K562 (cell line): ENCODE measurements around the gene SLC41A3. TPM values are rescaled to one million over a fixed set of nuclear protein-coding genes. Genes with fewer than 3 reads are reported as not detected.

Experiments used
- ATAC-seq: fragments of 200-7000 bp; cut with Tn5 transposase; 3 replicates; pipeline ENCODE4 v1.9.1; 2020; ENCODE audit warnings: moderate library complexity
- BruUV-seq: library from RNA; stranded (reverse); fragments of 400-500 nt; replicated peaks from 2 replicates; lab custom pipeline; 2021; lab: Mats Ljungman, UMichigan
- CTCF ChIA-PET: fragments of 300-600 bp; formaldehyde crosslinking; extraction: SDS; loops from one replicate; lab custom pipeline; 2021; ENCODE audit warnings: low intra/inter-chr PET ratio; lab: Yijun Ruan, JAX
- POLR2A ChIA-PET: fragments of 300-600, 350-650 bp; sonication (Branson Sonifier 250); formaldehyde crosslinking; extraction: SDS; loops from one replicate; lab custom pipeline; 2021; ENCODE audit warnings: antibody characterized with exemption, inconsistent platforms; lab: Yijun Ruan, JAX
- DNase-seq, 4 experiments: peaks; one replicate each; pipeline versions ENCODE4 v3.0.0 to v3.0.0-alpha.2; 2011 to 2018; ENCODE audit warnings: low spot score in 3 of 4, mixed read lengths in 3 of 4; ENCODE audit errors: extremely low read depth in 1 of 4
- FAIRE-seq: peaks from 2 replicates; lab custom pipeline; 2011; peaks lifted over from hg19 to GRCh38; lab: Jason Lieb, UNC
- H2AFZ ChIP-seq: 2 replicates; pipeline ENCODE4 v1.6.0; 2011; ENCODE audit warnings: low read depth, low read length, control low read depth, inconsistent platforms
- H3K27ac ChIP-seq: fragments of 200-600 bp; 3 replicates; pipeline ENCODE4 v1.8.0; 2011; ENCODE audit warnings: low read depth, mild to moderate bottlenecking, control low read depth, inconsistent platforms, low read length, moderate library complexity, mixed read lengths; ENCODE audit errors: extremely low read depth
- H3K27me3 ChIP-seq, 2 experiments: fragments of 300-600 bp in 1 of 2; 2 replicates in 1 of 2; 3 replicates in 1 of 2; pipeline versions ENCODE4 v1.6.0 to v1.8.0; 2011; ENCODE audit warnings: inconsistent platforms in 2 of 2, low read length in 2 of 2, mild to moderate bottlenecking in 1 of 2, mixed read lengths in 1 of 2, moderate library complexity in 1 of 2; ENCODE audit not compliant: control insufficient read depth in 2 of 2, insufficient read depth in 2 of 2
- H3K36me3 ChIP-seq: fragments of 300-600 bp; 3 replicates; pipeline ENCODE4 v1.8.0; 2011; ENCODE audit warnings: mild to moderate bottlenecking, low read length, inconsistent platforms; ENCODE audit not compliant: control insufficient read depth, insufficient read depth
- H3K4me1 ChIP-seq, 2 experiments: fragments of 200-600 bp in 1 of 2; replicated peaks in 1 of 2; 2 replicates in 1 of 2; 3 replicates in 1 of 2; pipeline versions ENCODE4 v1.5.1 to v1.8.0; 2011; ENCODE audit warnings: inconsistent platforms in 2 of 2, low read length in 2 of 2, mild to moderate bottlenecking in 1 of 2, mixed read lengths in 1 of 2, moderate library complexity in 1 of 2; ENCODE audit not compliant: control insufficient read depth in 2 of 2, insufficient read depth in 2 of 2
- H3K4me2 ChIP-seq: 2 replicates; pipeline ENCODE4 v1.6.1; 2011; ENCODE audit warnings: low read length, control low read depth, inconsistent platforms, mixed read lengths; ENCODE audit not compliant: insufficient read depth
- H3K4me3 ChIP-seq: fragments of 200-600 bp; sonication (generic), shearing (Covaris generic); 2 replicates; pipeline ENCODE4 v1.5.1; 2016; ENCODE audit warnings: control low read depth, inconsistent platforms
- H3K79me2 ChIP-seq: fragments of 200-600 bp; 3 replicates; pipeline ENCODE4 v1.8.0; 2011; ENCODE audit warnings: low read length, inconsistent platforms; ENCODE audit not compliant: control insufficient read depth, insufficient read depth
- H3K9ac ChIP-seq, 2 experiments: 2 replicates each; pipeline versions ENCODE4 v1.6.0 to v1.6.1; 2011; ENCODE audit warnings: low read depth in 2 of 2, low read length in 2 of 2, control low read depth in 1 of 2, inconsistent platforms in 1 of 2, mild to moderate bottlenecking in 1 of 2, mixed read lengths in 1 of 2; ENCODE audit not compliant: insufficient read depth in 1 of 2
- H3K9me1 ChIP-seq: one replicate; pipeline ENCODE4 v1.6.0; 2011; ENCODE audit warnings: inconsistent platforms, mild to moderate bottlenecking, low read length, moderate library complexity; ENCODE audit not compliant: control insufficient read depth, insufficient read depth
- H3K9me3 ChIP-seq: replicated peaks from 2 replicates; pipeline ENCODE4 v1.5.1; 2011; ENCODE audit warnings: low read depth, low read length, inconsistent platforms; ENCODE audit not compliant: control insufficient read depth, insufficient read depth
- H4K20me1 ChIP-seq: replicated peaks from 2 replicates; pipeline ENCODE4 v1.6.1; 2011; ENCODE audit warnings: low read length, inconsistent platforms, mixed read lengths; ENCODE audit not compliant: control insufficient read depth, insufficient read depth
- ELF2 ChIP-seq: fragments of 250-450 bp; sonication (Bioruptor Pico); IDR thresholded peaks from 2 replicates; pipeline ENCODE4 v1.5.0; 2021; ENCODE audit warnings: mild to moderate bottlenecking
- NCOA4 ChIP-seq: fragments of 450-650 bp; IDR thresholded peaks from 2 replicates; pipeline ENCODE4 v1.6.1; 2018; ENCODE audit warnings: mild to moderate bottlenecking; ENCODE audit not compliant: partially characterized antibody
- PTTG1 ChIP-seq: fragments of 450-650 bp; IDR thresholded peaks from 2 replicates; pipeline ENCODE4 v1.6.1; 2016; ENCODE audit warnings: low read depth, mild to moderate bottlenecking, missing genetic modification characterization, missing compliant biosample characterization
- TCFL5 ChIP-seq: fragments of 250-450 bp; sonication (Bioruptor Pico); conservative IDR thresholded peaks from 2 replicates; pipeline ENCODE4 v1.6.1; 2021; ENCODE audit warnings: mild to moderate bottlenecking, moderate library complexity, matching md5 sums
- ZNF24 ChIP-seq: fragments of 450-650 bp; IDR thresholded peaks from 2 replicates; pipeline ENCODE4 v1.6.1; 2016
- WGBS: fragments of 100-300 bp; shearing (Covaris generic); methylation state at CpG from one replicate; pipeline ENCODE4 v1.1.6; 2016; ENCODE audit warnings: low coverage, mixed read lengths; ENCODE audit not compliant: insufficient coverage; ENCODE audit errors: missing lambda C conversion rate; 5-methylcytosine and 5-hydroxymethylcytosine counted together
- in situ Hi-C: fragments of 300-500 bp; cut with MboI; formaldehyde crosslinking; loops from 4 replicates; pipeline ENCODE4 v1.15.0; 2018; ENCODE audit warnings: inconsistent platforms, mixed read lengths
- intact Hi-C: fragments of 100-400 bp; cut with micrococcal nuclease; formaldehyde crosslinking; loops from 2 replicates; pipeline ENCODE4 v1.14.2; 2022
- polyA plus RNA-seq, 8 experiments: library from polyadenylated mRNA; depleted of rRNA in 4 of 8; stranded (reverse) in 5 of 8; unstranded in 3 of 8; fragments of >200 nt; fragmentation: Nextera tagmentation in 2 of 8; fragmentation: Illumina TruSeq in 1 of 8; extraction: Ambion mirVana in 2 of 8; extraction: Trizol in 1 of 8; gene quantifications; 2 replicates each; pipeline versions ENCODE4 v1.2.1 to v1.2.3, GENCODE V29; 2011 to 2014; ENCODE audit warnings: inconsistent platforms in 1 of 8, missing spikeins in 1 of 8
- total RNA-seq, 7 experiments: library from RNA; depleted of rRNA in 6 of 7; stranded (reverse); fragments of >200 nt in 6 of 7; fragmentation: Illumina TruSeq in 2 of 7; extraction: Trizol in 2 of 7; gene quantifications; 2 replicates each; pipeline versions ENCODE4 v1.2.1 to v1.2.3, GENCODE V29; 2011 to 2021; ENCODE audit warnings: low replicate concordance in 1 of 7
- TF ChIP-seq, protein P1 (sequence below): sonication (generic); formaldehyde crosslinking; IDR thresholded peaks from 2 replicates; pipeline ENCODE4 v1.8.1; 2023; ENCODE audit warnings: mild to moderate bottlenecking, missing genetic modification reagents
- TF ChIP-seq, protein P2 (sequence below): fragments of 450-650 bp; formaldehyde crosslinking; IDR thresholded peaks from 2 replicates; pipeline ENCODE4 v1.4.0; 2020; ENCODE audit warnings: mild to moderate bottlenecking, moderate library complexity
- TF ChIP-seq, protein P3 (sequence below): fragments of 250-450 bp; sonication (Bioruptor Pico); IDR thresholded peaks from 2 replicates; pipeline ENCODE4 v1.8.0; 2022; ENCODE audit warnings: inconsistent platforms, mild to moderate bottlenecking, moderate library complexity, borderline replicate concordance

Gene SLC41A3
- total and polyA plus RNA-seq, 9 of the 15 experiments (the other 6 are each of a cell fraction or from before 2014, with no cell fraction given): 4.1 to 20.7 (median 11.2) TPM

DNA sequence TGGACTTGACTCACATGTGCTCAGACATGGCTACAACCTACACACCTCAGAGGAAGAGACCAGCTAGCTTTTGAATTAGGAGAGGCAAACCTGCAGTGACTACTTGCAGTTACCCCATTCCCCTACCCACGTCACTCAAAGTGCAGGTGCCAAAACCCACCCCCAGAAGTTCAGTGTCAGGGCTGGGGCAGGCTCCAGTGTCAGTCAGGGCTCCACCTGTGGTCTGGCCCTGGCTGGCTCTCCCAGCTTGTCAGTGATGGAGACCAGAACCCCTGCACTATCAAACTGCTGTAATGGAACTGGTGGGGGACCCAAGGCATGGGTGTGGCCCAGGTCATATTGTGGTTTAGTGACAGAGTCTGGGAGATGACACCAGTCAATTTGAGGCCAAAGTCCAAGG is 32.6 kb upstream of the SLC41A3 start:
- no peaks in the 10 kb centered on the region for H3K36me3 ChIP-seq
- no peaks in the 10 kb centered on the region for H3K9me3 ChIP-seq
- H3K27me3 ChIP-seq: peaks cover 2 to 25% of the 10 kb centered on the region in 2 experiments; a peak in 3 of 5 replicates
- no peaks in the 10 kb centered on the region for H4K20me1 ChIP-seq
- H3K4me2 ChIP-seq: no peak overlapping the region
- intact Hi-C loops (no loop called here), in situ Hi-C loops (no loop called here)
- ATAC-seq (no peak), FAIRE-seq (no peak), DNase-seq (no peak)
- H3K4me3 ChIP-seq: no peak overlapping the region
- TF ChIP-seq, protein P1, sequence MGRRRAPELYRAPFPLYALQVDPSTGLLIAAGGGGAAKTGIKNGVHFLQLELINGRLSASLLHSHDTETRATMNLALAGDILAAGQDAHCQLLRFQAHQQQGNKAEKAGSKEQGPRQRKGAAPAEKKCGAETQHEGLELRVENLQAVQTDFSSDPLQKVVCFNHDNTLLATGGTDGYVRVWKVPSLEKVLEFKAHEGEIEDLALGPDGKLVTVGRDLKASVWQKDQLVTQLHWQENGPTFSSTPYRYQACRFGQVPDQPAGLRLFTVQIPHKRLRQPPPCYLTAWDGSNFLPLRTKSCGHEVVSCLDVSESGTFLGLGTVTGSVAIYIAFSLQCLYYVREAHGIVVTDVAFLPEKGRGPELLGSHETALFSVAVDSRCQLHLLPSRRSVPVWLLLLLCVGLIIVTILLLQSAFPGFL (CRISPR knock-in tag): no peak
- TF ChIP-seq ZNF24: no peak
- BruUV-seq: no TSS peak
- ChIA-PET POLR2A (no interaction called here), CTCF (no interaction called here)
- H3K9ac ChIP-seq: no peak overlapping the region
- 0% methylated on average over 1 of the region's 1 CpG for WGBS
- no peaks in the 10 kb centered on the region for H3K9me1 ChIP-seq
- no peaks in the 10 kb centered on the region for H3K79me2 ChIP-seq
- no peak overlapping the region for H2AFZ ChIP-seq
- H3K4me1 ChIP-seq: no peaks in the 10 kb centered on the region
- H3K27ac ChIP-seq: no peak overlapping the region

DNA sequence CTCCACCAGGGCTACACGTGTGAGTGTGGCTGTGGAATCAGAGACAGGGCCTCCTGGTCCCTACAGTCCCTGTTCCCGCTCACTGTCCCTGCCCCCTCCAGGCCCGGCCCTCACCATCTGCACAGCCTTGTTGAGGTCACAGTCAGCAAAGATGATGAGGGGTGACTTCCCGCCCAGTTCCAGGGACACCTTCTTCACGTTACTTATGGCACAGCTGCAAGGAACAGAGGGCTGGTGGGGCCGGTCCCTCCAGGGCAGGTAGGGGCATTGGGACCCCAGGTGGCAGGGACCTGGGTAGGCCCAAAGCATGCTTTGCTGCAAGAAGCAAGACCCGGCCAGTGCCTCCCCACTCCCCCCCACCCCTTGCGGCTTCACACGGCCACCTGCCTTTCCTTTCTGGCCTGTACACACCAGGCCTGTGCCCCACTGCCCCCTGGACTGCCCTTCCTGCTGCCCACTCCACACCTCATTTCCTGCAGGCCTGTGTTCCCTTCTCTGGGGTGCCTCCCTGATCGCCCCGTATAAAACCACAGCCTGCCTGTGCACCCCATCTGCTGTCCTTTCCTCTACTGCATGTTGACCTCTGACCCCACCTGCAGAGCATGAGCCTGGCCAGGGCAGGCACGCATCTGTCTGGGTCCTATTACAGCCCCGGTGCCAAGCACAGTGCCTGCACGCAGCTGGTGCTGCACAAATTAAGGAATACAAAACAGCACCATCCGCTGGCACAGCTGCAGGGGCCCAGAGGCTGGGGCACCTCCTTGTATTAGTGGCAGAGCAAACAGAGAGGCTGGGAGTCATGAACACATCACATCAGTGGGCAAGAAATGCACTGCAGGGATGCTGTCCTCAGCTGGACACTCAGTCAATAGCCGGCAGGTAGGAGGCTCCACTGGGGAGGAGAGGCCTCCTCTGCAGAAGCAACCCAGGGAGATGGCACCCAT is 30.8 kb upstream of the SLC41A3 start:
- no peaks in the 10 kb centered on the region for H3K79me2 ChIP-seq
- 18% methylated on average over 6 of the region's 16 CpGs for WGBS
- DNase-seq (no peak), ATAC-seq (no peak), FAIRE-seq (no peak)
- no peak overlapping the region for H3K4me3 ChIP-seq
- POLR2A ChIA-PET: no interaction called here
- no peaks in the 10 kb centered on the region for H3K9me1 ChIP-seq
- H3K27ac ChIP-seq: no peak overlapping the region
- TF ChIP-seq, protein P2, sequence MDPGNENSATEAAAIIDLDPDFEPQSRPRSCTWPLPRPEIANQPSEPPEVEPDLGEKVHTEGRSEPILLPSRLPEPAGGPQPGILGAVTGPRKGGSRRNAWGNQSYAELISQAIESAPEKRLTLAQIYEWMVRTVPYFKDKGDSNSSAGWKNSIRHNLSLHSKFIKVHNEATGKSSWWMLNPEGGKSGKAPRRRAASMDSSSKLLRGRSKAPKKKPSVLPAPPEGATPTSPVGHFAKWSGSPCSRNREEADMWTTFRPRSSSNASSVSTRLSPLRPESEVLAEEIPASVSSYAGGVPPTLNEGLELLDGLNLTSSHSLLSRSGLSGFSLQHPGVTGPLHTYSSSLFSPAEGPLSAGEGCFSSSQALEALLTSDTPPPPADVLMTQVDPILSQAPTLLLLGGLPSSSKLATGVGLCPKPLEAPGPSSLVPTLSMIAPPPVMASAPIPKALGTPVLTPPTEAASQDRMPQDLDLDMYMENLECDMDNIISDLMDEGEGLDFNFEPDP: no peak
- TF ChIP-seq TCFL5 (CRISPR knock-in tag): no peak
- no peak for TF ChIP-seq ELF2 (CRISPR knock-in tag)
- TF ChIP-seq, protein P3, sequence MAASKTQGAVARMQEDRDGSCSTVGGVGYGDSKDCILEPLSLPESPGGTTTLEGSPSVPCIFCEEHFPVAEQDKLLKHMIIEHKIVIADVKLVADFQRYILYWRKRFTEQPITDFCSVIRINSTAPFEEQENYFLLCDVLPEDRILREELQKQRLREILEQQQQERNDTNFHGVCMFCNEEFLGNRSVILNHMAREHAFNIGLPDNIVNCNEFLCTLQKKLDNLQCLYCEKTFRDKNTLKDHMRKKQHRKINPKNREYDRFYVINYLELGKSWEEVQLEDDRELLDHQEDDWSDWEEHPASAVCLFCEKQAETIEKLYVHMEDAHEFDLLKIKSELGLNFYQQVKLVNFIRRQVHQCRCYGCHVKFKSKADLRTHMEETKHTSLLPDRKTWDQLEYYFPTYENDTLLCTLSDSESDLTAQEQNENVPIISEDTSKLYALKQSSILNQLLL (CRISPR knock-in tag): no peak
- TF ChIP-seq PTTG1: no peak
- no peak for TF ChIP-seq NCOA4
- no peak overlapping the region for H3K4me2 ChIP-seq
- H3K27me3 ChIP-seq: peaks cover 0 to 37% of the 10 kb centered on the region in 2 experiments; a peak in 2 of 5 replicates
- BruUV-seq: no TSS peak
- 0 out of 2 replicates have a peak, but pooled peaks cover 3% of the 10 kb centered on the region for H4K20me1 ChIP-seq
- intact Hi-C loops: no loop called here
- H3K36me3 ChIP-seq: no peaks in the 10 kb centered on the region
- no peak overlapping the region for H3K9ac ChIP-seq
- CTCF ChIA-PET: no interaction called here
- H2AFZ ChIP-seq: no peak overlapping the region
- H3K9me3 ChIP-seq: no peaks in the 10 kb centered on the region
- H3K4me1 ChIP-seq: no peaks in the 10 kb centered on the region
- in situ Hi-C loops: no loop called here
